K562 (cell line): Measurements from ENCODE around the gene C11orf91. TPM values are rescaled to one million over a fixed set of nuclear protein-coding genes. Genes with fewer than 3 reads are reported as not detected.
A peak's percentile ranks its signal among the peaks of the same experiment; 100 is the strongest.

ENCODE experiments used
- CEBPG ChIP-seq, 3 experiments: fragments of 200-800 bp in 1 of 3; sonication (Bioruptor generic) in 1 of 3; sonication (generic) in 1 of 3; formaldehyde crosslinking in 1 of 3; IDR thresholded peaks in 2 of 3; conservative IDR thresholded peaks in 1 of 3; 2 replicates each; pipeline versions ENCODE4 v1.6.1 to v1.8.0; 2016 to 2022; ENCODE audit warnings: missing compliant biosample characterization in 2 of 3, missing genetic modification characterization in 2 of 3, mild to moderate bottlenecking in 1 of 3, missing genetic modification reagents in 1 of 3
- CEBPZ ChIP-seq: fragments of 150-350 bp; IDR thresholded peaks from 2 replicates; pipeline ENCODE4 v1.6.1; 2014; ENCODE audit warnings: low read depth, mild to moderate bottlenecking, low read length, borderline replicate concordance
- FOXK1 ChIP-seq: sonication (generic); formaldehyde crosslinking; IDR thresholded peaks from 2 replicates; pipeline ENCODE4 v1.8.0; 2022; ENCODE audit warnings: missing genetic modification reagents, mild to moderate bottlenecking, borderline replicate concordance
- HDAC6 ChIP-seq: IDR thresholded peaks from 2 replicates; pipeline ENCODE4 v1.6.1; 2012; ENCODE audit warnings: low read depth, mild to moderate bottlenecking, control low read depth, inconsistent platforms, low read length, moderate library complexity
- KAT7 ChIP-seq: sonication (generic); formaldehyde crosslinking; IDR thresholded peaks from 2 replicates; pipeline ENCODE4 v1.8.0; 2022; ENCODE audit warnings: missing genetic modification reagents, mild to moderate bottlenecking, borderline replicate concordance
- NFATC3 ChIP-seq: fragments of 450-650 bp; IDR thresholded peaks from 2 replicates; pipeline ENCODE4 v1.6.1; 2017; ENCODE audit warnings: mild to moderate bottlenecking
- SAFB2 ChIP-seq: fragments of 200-400 bp; formaldehyde crosslinking; IDR thresholded peaks from 2 replicates; pipeline ENCODE4 v1.6.1; 2018; ENCODE audit warnings: borderline replicate concordance, low read length, low read depth, moderate library complexity; ENCODE audit not compliant: severe bottlenecking
- TFE3 ChIP-seq: fragments of 450-650 bp; formaldehyde crosslinking; IDR thresholded peaks from 2 replicates; pipeline ENCODE4 v1.4.0; 2020; ENCODE audit warnings: mild to moderate bottlenecking, mixed read lengths
- ZBTB2 ChIP-seq: fragments of 450-650 bp; IDR thresholded peaks from 2 replicates; pipeline ENCODE4 v1.6.1; 2016; ENCODE audit warnings: antibody characterized with exemption
- ZNF609 ChIP-seq: sonication (generic); formaldehyde crosslinking; IDR thresholded peaks from 2 replicates; pipeline ENCODE4 v1.8.1; 2023; ENCODE audit warnings: missing genetic modification reagents, mild to moderate bottlenecking, borderline replicate concordance
- polyA plus RNA-seq, 8 experiments: library from polyadenylated mRNA; depleted of rRNA in 4 of 8; stranded (reverse) in 5 of 8; unstranded in 3 of 8; fragments of >200 nt; fragmentation: Nextera tagmentation in 2 of 8; fragmentation: Illumina TruSeq in 1 of 8; extraction: Ambion mirVana in 2 of 8; extraction: Trizol in 1 of 8; gene quantifications; 2 replicates each; pipeline versions ENCODE4 v1.2.1 to v1.2.3, GENCODE V29; 2011 to 2014; ENCODE audit warnings: inconsistent platforms in 1 of 8, missing spikeins in 1 of 8
- total RNA-seq, 7 experiments: library from RNA; depleted of rRNA in 6 of 7; stranded (reverse); fragments of >200 nt in 6 of 7; fragmentation: Illumina TruSeq in 2 of 7; extraction: Trizol in 2 of 7; gene quantifications; 2 replicates each; pipeline versions ENCODE4 v1.2.1 to v1.2.3, GENCODE V29; 2011 to 2021; ENCODE audit warnings: low replicate concordance in 1 of 7

The C11orf91 gene
- total and polyA plus RNA-seq, 9 of the 15 experiments (the other 6 are each of a cell fraction or from before 2014, with no cell fraction given) = not detected

GRCh38 chr11:33737362-33737821, 36.8 kb upstream of the C11orf91 start (continued):
- TF ChIP-seq ZBTB2 (no peak), TFE3 (CRISPR knock-in tag) (no peak), CEBPG (CRISPR knock-in tag; IDR thresholded peaks at IDR 0.05) (no peak), CEBPG (tag; conservative IDR thresholded peaks at IDR 0.05 in 1 of 2, IDR thresholded peaks at IDR 0.05 in 1 of 2) (no peak), ZNF609 (CRISPR knock-in tag) (no peak), HDAC6 (no peak), KAT7 (CRISPR knock-in tag) (no peak), SAFB2 (no peak), NFATC3 (peak; percentile 24; the same call in 1 of the 2 replicates), FOXK1 (CRISPR knock-in tag) (no peak), CEBPZ (no peak)
